ENCODE results near the gene DIO3. TPM values are rescaled to one million over a fixed set of nuclear protein-coding genes. Genes with fewer than 3 reads are reported as not detected.

The DIO3 gene
- total RNA-seq, 1 donor from 2014 or later: 0.51 TPM

- no peak for DNase-seq (ENCODE audit: low read depth, low spot score)
- Mint-ChIP-seq H3K4me1 (no peaks in the 10 kb centered on the region), H3K27me3 (ENCODE audit: low read depth) (peaks cover 19% of the 10 kb centered on the region), H3K27ac (ENCODE audit: unreplicated experiment) (no peak overlapping the region), H3K9me3 (no peaks in the 10 kb centered on the region), H3K4me3 (no peak overlapping the region), H3K36me3 (ENCODE audit: low read depth) (no peaks in the 10 kb centered on the region)
- TF ChIP-seq CTCF (conservative IDR thresholded peaks at IDR 0.05): no peak
Measured at GRCh38 chr14:101603096-101603495, 41.8 kb downstream of the DIO3 start.

GRCh38 chr14:101604228-101604934, 43.1 kb downstream of the DIO3 start:
- H3K4me1 Mint-ChIP-seq: no peaks in the 10 kb centered on the region
- no peak overlapping the region for H3K27ac Mint-ChIP-seq (ENCODE audit: unreplicated experiment)
- DNase-seq (ENCODE audit: low read depth, low spot score): no peak
- no peaks in the 10 kb centered on the region for H3K9me3 Mint-ChIP-seq
- no peak overlapping the region for H3K4me3 Mint-ChIP-seq
- H3K36me3 Mint-ChIP-seq (ENCODE audit: low read depth): no peaks in the 10 kb centered on the region
- TF ChIP-seq CTCF (conservative IDR thresholded peaks at IDR 0.05): no peak
- peaks cover 32% of the 10 kb centered on the region for H3K27me3 Mint-ChIP-seq (ENCODE audit: low read depth)

GRCh38 chr14:101604935-101605780, 43.9 kb downstream of the DIO3 start:
- no peak for DNase-seq (ENCODE audit: low read depth, low spot score)
- Mint-ChIP-seq H3K27ac (ENCODE audit: unreplicated experiment) (no peak overlapping the region), H3K9me3 (no peaks in the 10 kb centered on the region), H3K27me3 (ENCODE audit: low read depth) (peaks cover 37% of the 10 kb centered on the region), H3K36me3 (ENCODE audit: low read depth) (no peaks in the 10 kb centered on the region), H3K4me3 (no peak overlapping the region), H3K4me1 (no peaks in the 10 kb centered on the region)
- no peak for TF ChIP-seq CTCF (conservative IDR thresholded peaks at IDR 0.05)

- Mint-ChIP-seq H3K4me3 (no peak overlapping the region), H3K9me3 (no peaks in the 10 kb centered on the region), H3K4me1 (no peaks in the 10 kb centered on the region), H3K36me3 (ENCODE audit: low read depth) (no peaks in the 10 kb centered on the region), H3K27me3 (ENCODE audit: low read depth) (peaks cover 42% of the 10 kb centered on the region), H3K27ac (ENCODE audit: unreplicated experiment) (no peak overlapping the region)
- no peak for DNase-seq (ENCODE audit: low read depth, low spot score)
- no peak for TF ChIP-seq CTCF (conservative IDR thresholded peaks at IDR 0.05)
Measured at GRCh38 chr14:101605836-101606235, 44.5 kb downstream of the DIO3 start.

Other genes with a start within 250 kb of the DIO3 start
- gene PPP2R5C, start 200.2 kb downstream of the DIO3 start, total RNA-seq: 122 and 134 TPM in 2 replicates

Data from neural crest cell (in vitro differentiated cells).